Neural progenitor cell (in vitro differentiated cells): Measurements from ENCODE around the gene OR2Y1. TPM values are rescaled to one million over a fixed set of nuclear protein-coding genes. Genes with fewer than 3 reads are reported as not detected.

Source experiments
- DNase-seq: peaks from one replicate; pipeline ENCODE4 v3.0.0-alpha.2; 2016; ENCODE audit warnings: low spot score
- H2AFZ ChIP-seq: fragments of 200-600 bp; sonication (generic); replicated peaks from 2 replicates; pipeline ENCODE4 v1.6.1; 2016; ENCODE audit warnings: antibody characterized with exemption
- H3F3A ChIP-seq: fragments of 200-600 bp; sonication (generic); 2 replicates; pipeline ENCODE4 v1.6.1; 2016; ENCODE audit warnings: antibody characterized with exemption, low read depth
- H3K27ac ChIP-seq: fragments of 200-600 bp; sonication (generic); 2 replicates; pipeline ENCODE4 v1.5.1; 2016; ENCODE audit warnings: mild to moderate bottlenecking
- H3K27me3 ChIP-seq: fragments of 200-600 bp; sonication (generic); 2 replicates; pipeline ENCODE4 v1.6.1; 2016; ENCODE audit warnings: mild to moderate bottlenecking, moderate library complexity
- H3K36me3 ChIP-seq: fragments of 200-600 bp; sonication (generic); 2 replicates; pipeline ENCODE4 v1.5.1; 2016
- H3K4me1 ChIP-seq: fragments of 200-600 bp; sonication (generic); 2 replicates; pipeline ENCODE4 v1.6.1; 2016; ENCODE audit warnings: mixed run types
- H3K4me2 ChIP-seq: fragments of 200-600 bp; sonication (generic); 2 replicates; pipeline ENCODE4 v1.6.1; 2016
- H3K4me3 ChIP-seq: fragments of 200-600 bp; sonication (generic); 2 replicates; pipeline ENCODE4 v1.5.1; 2016
- H3K79me2 ChIP-seq: fragments of 200-600 bp; sonication (generic); 2 replicates; pipeline ENCODE4 v1.6.1; 2016; ENCODE audit warnings: low read depth
- H3K9ac ChIP-seq: fragments of 200-600 bp; sonication (generic); 2 replicates; pipeline ENCODE4 v1.6.1; 2016
- H3K9me3 ChIP-seq: fragments of 200-600 bp; sonication (generic); 2 replicates; pipeline ENCODE4 v1.5.1; 2016; ENCODE audit warnings: low read depth
- H4K20me1 ChIP-seq: fragments of 200-600 bp; sonication (generic); 2 replicates; pipeline ENCODE4 v1.6.1; 2016; ENCODE audit warnings: low read depth
- H3K27ac Mint-ChIP-seq: 3 replicates; pipeline ENCODE4 v1.8.0; 2021; ENCODE audit warnings: mixed read lengths
- H3K27me3 Mint-ChIP-seq: 2 replicates; pipeline ENCODE4 v1.8.0; 2022; ENCODE audit warnings: low read depth, mild to moderate bottlenecking, inconsistent platforms, moderate library complexity, mixed read lengths; ENCODE audit not compliant: insufficient read depth
- H3K36me3 Mint-ChIP-seq: 3 replicates; pipeline ENCODE4 v1.8.0; 2021; ENCODE audit warnings: mixed read lengths
- H3K4me1 Mint-ChIP-seq: 3 replicates; pipeline ENCODE4 v1.8.0; 2021; ENCODE audit warnings: mixed read lengths
- H3K4me3 Mint-ChIP-seq: 3 replicates; pipeline ENCODE4 v1.8.0; 2021; ENCODE audit warnings: mild to moderate bottlenecking, moderate library complexity, mixed read lengths
- H3K9me3 Mint-ChIP-seq: 3 replicates; pipeline ENCODE4 v1.8.0; 2020; ENCODE audit warnings: mixed read lengths
- EZH2 ChIP-seq: fragments of 200-600 bp; sonication (generic); IDR thresholded peaks from 2 replicates; pipeline ENCODE4 v1.6.1; 2017; ENCODE audit warnings: antibody characterized with exemption, mild to moderate bottlenecking, moderate library complexity
- EZH2phosphoT487 ChIP-seq: fragments of 200-600 bp; sonication (generic); IDR thresholded peaks from 2 replicates; pipeline ENCODE4 v1.6.1; 2017; ENCODE audit warnings: antibody characterized with exemption
- total RNA-seq: library from RNA; depleted of rRNA; stranded (reverse); fragments of >200 nt; gene quantifications from 2 replicates; pipeline ENCODE4 v1.2.3, GENCODE V29; 2015; ENCODE audit warnings: low replicate concordance
- TF ChIP-seq, protein P1 (sequence below): fragments of 200-600 bp; sonication (generic); IDR thresholded peaks from 2 replicates; pipeline ENCODE4 v1.5.1; 2017; ENCODE audit warnings: antibody characterized with exemption, mild to moderate bottlenecking

Gene OR2Y1
- total RNA-seq, 1 donor from 2014 or later: not detected

DNA sequence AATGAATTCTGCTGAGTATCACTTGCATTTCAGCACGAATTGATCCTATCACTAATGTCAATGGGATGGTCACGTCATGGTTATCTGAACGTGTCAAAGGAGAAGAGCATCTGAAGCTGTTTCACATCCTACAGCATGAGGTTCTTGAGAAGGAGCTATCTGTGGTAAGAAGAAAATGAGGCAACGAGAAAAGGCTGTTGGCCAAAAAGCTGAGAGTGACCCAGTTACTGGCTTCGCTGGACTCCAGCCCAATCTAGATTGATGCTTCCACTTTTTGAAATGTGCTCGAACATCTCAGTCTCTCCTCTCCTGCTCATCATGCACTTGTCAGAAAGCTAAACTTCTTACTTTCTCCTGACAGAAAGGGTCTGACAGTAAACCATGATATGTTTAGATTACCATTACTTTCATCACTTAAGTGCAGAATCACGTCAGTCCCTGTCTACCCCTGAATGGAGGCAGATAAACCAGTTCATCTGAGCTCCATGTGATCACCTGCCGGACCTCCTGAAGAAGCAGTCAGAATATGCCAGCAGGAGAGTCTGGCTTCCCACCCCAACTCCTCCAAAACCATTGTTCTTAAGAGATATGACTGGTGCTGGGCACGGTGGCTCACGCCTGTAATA lies 40.2 kb upstream of the OR2Y1 start:
- Histone ChIP-seq H3K4me1 (peaks cover 6% of the 10 kb centered on the region), H3K27ac (no peak overlapping the region), H3F3A (peaks cover 7% of the 10 kb centered on the region), H3K27me3 (no peaks in the 10 kb centered on the region), H2AFZ (no peak overlapping the region), H3K9me3 (no peaks in the 10 kb centered on the region), H3K4me3 (no peak overlapping the region), H3K79me2 (no peaks in the 10 kb centered on the region), H3K36me3 (no peaks in the 10 kb centered on the region), H3K9ac (no peak overlapping the region), H4K20me1 (no peaks in the 10 kb centered on the region), H3K4me2 (no peak overlapping the region)
- H3K4me3 Mint-ChIP-seq: no peak overlapping the region
- no peak overlapping the region for H3K27ac Mint-ChIP-seq
- no peak for TF ChIP-seq EZH2phosphoT487
- TF ChIP-seq, protein P1, sequence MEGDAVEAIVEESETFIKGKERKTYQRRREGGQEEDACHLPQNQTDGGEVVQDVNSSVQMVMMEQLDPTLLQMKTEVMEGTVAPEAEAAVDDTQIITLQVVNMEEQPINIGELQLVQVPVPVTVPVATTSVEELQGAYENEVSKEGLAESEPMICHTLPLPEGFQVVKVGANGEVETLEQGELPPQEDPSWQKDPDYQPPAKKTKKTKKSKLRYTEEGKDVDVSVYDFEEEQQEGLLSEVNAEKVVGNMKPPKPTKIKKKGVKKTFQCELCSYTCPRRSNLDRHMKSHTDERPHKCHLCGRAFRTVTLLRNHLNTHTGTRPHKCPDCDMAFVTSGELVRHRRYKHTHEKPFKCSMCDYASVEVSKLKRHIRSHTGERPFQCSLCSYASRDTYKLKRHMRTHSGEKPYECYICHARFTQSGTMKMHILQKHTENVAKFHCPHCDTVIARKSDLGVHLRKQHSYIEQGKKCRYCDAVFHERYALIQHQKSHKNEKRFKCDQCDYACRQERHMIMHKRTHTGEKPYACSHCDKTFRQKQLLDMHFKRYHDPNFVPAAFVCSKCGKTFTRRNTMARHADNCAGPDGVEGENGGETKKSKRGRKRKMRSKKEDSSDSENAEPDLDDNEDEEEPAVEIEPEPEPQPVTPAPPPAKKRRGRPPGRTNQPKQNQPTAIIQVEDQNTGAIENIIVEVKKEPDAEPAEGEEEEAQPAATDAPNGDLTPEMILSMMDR: no peak
- TF ChIP-seq EZH2: no peak
- DNase-seq: no peak
- peaks cover 8% of the 10 kb centered on the region for H3K4me1 Mint-ChIP-seq
- H3K27me3 Mint-ChIP-seq: no peaks in the 10 kb centered on the region
- peaks cover 3% of the 10 kb centered on the region for H3K9me3 Mint-ChIP-seq
- H3K36me3 Mint-ChIP-seq: no peaks in the 10 kb centered on the region

DNA sequence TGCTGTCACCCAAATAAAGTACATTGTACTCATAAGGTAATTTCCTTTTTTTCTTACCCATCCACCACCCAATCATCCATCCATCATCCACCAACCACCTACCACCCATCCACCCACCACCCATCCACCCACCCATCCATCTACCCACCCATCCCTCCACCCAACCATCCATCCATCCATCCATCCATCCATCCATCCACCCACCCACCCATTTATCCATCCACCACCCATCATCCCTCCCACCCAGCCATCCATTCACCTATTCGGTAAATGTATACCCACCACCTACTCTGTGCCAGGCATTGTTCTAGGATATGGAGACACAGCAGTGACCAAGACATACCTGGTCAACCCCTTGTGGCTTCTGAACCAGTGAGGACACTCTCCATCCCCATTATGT lies 37.6 kb upstream of the OR2Y1 start:
- H3K27ac ChIP-seq: no peak overlapping the region
- H3K4me1 ChIP-seq: no peaks in the 10 kb centered on the region
- H2AFZ ChIP-seq: no peak overlapping the region
- H3K4me2 ChIP-seq: no peak overlapping the region
- H3K9me3 ChIP-seq: no peaks in the 10 kb centered on the region
- no peaks in the 10 kb centered on the region for H3F3A ChIP-seq
- H3K27me3 Mint-ChIP-seq: peaks cover 3% of the 10 kb centered on the region
- no peaks in the 10 kb centered on the region for H3K36me3 ChIP-seq
- peaks cover 11% of the 10 kb centered on the region for H3K9me3 Mint-ChIP-seq
- no peaks in the 10 kb centered on the region for H3K36me3 Mint-ChIP-seq
- H3K4me3 Mint-ChIP-seq: no peak overlapping the region
- no peak overlapping the region for H3K4me3 ChIP-seq
- H4K20me1 ChIP-seq: no peaks in the 10 kb centered on the region
- no peaks in the 10 kb centered on the region for H3K27me3 ChIP-seq
- H3K79me2 ChIP-seq: no peaks in the 10 kb centered on the region
- no peaks in the 10 kb centered on the region for H3K4me1 Mint-ChIP-seq
- no peak overlapping the region for H3K9ac ChIP-seq
- no peak for DNase-seq
- no peak for TF ChIP-seq EZH2
- TF ChIP-seq, protein P1: no peak
- TF ChIP-seq EZH2phosphoT487: no peak
- H3K27ac Mint-ChIP-seq: no peak overlapping the region

DNA sequence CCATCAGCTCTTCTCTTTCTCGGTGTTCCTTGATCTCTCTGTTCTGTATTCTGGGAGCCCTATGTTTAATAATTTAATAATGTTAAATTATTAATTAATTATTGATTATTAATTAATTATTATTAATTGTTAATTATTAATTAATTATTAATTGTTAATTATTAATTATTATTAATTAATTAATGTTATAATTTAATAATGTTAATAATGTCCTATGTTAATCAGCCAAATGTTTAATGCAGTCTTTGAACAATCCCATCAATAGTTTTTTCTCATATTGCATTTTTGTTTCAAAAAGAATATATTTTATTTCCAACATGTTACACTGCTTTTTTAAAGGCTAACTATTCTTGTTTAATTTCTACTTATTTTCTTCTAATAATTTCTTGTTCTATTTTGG lies 36.5 kb upstream of the OR2Y1 start:
- no peak overlapping the region for H3K4me3 Mint-ChIP-seq
- H3K4me3 ChIP-seq: no peak overlapping the region
- no peak overlapping the region for H3K9ac ChIP-seq
- no peaks in the 10 kb centered on the region for H3K4me1 Mint-ChIP-seq
- no peaks in the 10 kb centered on the region for H3K36me3 Mint-ChIP-seq
- H3K27ac Mint-ChIP-seq: no peak overlapping the region
- H2AFZ ChIP-seq: no peak overlapping the region
- H3K27me3 Mint-ChIP-seq: peaks cover 3% of the 10 kb centered on the region
- H3F3A ChIP-seq: no peaks in the 10 kb centered on the region
- H3K9me3 ChIP-seq: no peaks in the 10 kb centered on the region
- H3K79me2 ChIP-seq: no peaks in the 10 kb centered on the region
- DNase-seq: no peak
- H3K4me1 ChIP-seq: no peaks in the 10 kb centered on the region
- H4K20me1 ChIP-seq: no peaks in the 10 kb centered on the region
- H3K9me3 Mint-ChIP-seq: peaks cover 17% of the 10 kb centered on the region
- no peak overlapping the region for H3K4me2 ChIP-seq
- TF ChIP-seq EZH2phosphoT487 (no peak), EZH2 (no peak)
- TF ChIP-seq, protein P1: no peak
- no peaks in the 10 kb centered on the region for H3K36me3 ChIP-seq
- no peak overlapping the region for H3K27ac ChIP-seq
- no peaks in the 10 kb centered on the region for H3K27me3 ChIP-seq
